Fibroblast of gingiva (primary cell): Measurements from ENCODE around the gene FOSL2.
A peak's percentile ranks its signal among the peaks of the same experiment; 100 is the strongest.

Experiments
- DNase-seq: peaks from one replicate; pipeline ENCODE4 v3.0.0-alpha.2; 2011; ENCODE audit warnings: low read depth

Gene FOSL2

DNA sequence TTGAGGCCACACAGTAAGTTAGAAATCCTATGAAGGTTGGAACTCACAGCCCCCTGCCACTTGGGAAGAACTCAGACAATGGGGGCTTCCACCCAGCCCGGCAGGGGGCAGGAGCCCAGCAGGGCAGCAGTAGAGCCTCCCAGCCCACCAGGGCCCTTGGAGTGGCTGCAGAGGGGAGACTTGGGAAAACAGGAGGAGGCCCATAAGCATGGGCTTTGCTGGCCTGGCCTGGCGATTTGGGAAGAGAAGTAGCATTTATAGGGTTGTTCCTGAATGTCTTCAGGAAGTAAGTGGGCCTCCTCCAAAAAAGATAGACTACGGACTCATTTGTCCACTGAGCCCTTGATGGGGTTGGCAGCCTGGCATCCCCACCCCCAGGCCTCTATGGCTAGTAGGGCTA is 17.4 kb upstream of the FOSL2 start:
- DNase-seq, result no peak

DNA sequence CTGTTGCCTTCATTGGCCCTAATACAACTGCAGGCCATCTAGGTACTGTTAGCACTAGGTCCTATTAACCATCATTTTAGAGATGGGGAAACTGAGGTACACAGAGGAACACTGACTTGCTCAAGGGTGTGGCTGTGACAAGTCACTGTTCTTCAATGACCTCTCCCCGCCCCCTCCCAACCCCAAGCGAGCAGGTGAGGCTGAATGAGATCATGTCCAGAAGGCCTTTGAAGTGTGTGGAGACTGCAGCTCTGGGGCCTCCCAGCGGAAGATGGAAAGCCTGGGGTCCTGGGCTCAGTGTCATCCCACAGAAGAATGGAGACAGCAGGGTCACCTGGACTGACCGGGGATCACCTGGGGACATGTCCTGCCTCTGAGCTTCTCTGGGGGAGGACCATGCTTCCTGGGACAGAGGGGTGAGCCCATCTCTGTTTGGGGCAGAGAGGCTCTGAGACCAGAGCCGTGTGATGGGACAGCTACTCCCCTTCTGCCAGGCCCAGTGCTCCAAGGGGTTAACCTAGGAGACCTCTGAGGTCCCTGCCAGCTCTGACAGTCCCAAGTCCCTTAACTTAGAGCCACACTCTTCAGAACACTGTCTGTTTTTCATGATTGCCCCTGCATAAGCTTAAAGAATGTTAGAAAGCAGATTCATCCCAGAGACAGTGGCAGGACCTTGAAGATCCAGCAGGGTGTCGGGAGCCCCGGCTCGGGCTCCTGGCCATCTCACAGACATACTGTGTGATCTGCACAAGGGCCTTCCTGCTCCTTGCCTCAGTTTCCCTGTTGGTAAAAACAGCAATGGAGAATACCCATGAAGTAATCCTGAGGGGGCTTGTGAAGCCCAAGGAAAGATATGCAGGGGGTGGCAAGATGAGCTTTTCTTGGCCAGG is 16.7 kb upstream of the FOSL2 start:
- no peak for DNase-seq

DNA sequence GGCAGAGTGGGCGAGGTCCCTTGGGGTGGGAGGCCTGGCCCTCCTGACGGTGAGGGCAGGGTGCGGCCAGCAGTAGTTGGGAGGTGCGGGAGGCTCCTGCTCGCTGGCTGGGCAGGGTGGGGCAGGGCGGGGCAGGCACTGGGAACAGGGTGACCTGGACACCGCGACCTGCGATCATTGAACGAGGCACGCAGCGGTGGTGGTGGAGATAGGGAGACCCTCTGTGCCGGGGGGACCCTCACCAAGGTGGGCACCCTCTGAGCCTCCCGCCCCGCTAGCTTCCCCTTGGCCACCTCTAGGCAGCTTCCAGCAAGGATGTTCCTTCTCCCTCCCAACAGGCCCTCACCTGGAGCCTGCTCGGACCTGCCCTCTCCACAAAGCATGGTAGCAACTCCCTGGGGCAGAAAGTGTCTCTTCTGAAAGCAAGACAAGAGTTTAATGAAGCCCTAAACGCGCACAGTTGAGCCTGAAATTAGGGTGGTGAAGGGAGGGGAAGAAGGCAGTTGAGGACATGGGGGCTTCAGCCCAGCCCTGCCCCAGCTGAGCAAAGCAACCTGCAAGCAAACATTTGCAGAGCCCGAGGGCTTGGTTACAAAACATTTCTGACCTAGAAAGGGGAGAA is 15.4 kb upstream of the FOSL2 start:
- no peak for DNase-seq

DNA sequence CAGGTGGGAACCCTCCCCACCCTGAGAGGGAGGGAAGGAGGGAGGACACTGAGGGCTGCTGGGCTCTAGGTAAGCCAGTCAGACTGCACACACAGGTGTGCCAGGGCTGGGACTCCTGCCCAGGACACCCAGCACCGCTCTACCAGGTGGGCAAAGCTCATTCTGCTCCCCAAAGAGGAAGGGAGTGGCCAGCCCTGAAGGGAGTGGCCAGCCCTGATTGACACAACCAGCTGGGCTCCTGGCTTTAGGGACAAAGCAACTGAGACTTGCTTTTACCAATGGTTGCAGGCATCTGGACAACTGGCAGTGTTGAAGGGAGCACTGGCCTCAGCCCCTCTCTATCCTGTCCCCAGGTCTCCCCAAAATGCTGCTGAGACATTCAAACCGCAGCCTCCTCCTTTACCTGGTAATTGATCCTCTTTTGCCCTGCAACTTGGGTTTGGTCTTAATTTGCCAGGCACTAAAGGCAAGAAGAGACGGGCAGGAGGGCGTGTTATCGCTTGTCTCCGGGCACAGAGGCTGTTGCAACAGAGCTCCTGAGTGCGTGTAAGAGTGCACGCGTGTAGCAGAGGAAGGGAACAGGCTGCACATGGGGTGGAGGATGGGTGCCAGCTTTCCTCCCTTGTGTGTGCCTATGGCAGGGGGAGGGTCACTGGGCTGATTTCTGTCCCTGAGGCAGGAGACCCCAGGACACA is 14.5 kb upstream of the FOSL2 start:
- no peak for DNase-seq

DNA sequence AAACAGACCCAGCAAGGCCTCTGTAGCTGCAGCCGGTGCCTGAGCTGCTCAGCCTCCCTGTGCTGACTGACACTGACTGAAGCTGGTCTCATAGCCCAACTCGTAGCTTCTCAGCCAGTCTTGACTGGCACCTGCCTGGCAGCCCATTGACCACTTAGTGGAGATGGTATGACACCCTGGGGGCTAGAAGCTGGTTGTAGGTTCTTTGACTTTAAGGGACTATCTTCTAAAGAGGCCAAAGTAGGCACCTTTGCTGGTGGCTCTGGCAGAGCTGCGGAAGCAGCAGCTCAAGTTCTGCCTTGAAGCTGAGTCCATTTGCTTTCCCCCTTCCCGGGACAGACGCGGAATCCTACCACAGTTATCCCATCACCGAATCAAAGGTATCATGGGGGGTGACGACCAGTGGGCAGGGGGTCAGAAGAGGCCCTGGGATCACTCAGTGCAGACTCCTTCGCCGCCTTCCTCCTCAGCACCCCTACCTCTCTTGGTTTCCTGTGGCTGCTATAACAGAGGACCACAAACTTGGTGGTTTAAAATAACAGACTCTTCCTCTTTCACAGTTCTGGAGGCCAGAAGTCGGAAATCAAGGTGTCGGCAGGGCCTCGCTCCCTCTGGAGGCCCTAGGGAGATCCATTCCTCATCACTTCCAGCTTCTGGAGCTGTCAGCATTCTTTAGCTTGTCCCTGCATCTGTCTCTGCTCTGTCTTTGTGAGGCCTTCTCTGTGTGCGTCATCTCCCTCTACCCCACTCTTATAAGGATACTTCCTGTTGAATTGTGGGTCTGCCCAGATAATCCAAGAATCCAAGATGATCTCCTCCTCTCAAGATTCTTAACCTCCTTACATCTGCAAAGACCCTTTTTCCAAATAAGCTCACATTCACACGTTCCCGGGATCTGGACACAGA is 13.7 kb upstream of the FOSL2 start:
- DNase-seq, result no peak

DNA sequence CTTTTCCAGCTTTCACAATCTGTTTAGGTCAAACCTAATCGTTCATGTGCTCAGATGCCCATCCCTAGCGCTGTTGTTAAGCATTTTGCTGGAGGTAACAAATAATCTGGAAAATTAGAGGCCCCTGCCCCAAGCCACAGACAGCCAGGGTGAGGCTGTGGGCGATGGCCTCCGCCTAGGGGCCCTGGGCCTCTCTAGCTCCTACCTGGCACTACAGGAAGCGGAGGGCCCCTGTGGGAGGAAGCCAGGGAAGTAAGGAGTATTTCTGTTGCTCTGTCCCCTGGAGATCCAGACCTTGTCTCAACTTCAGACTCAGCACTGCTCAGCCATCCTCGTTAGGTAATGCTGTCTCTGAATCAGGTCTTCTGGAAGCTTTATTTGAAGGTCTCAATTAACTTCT is 12.4 kb upstream of the FOSL2 start:
- DNase-seq, result no peak

DNA sequence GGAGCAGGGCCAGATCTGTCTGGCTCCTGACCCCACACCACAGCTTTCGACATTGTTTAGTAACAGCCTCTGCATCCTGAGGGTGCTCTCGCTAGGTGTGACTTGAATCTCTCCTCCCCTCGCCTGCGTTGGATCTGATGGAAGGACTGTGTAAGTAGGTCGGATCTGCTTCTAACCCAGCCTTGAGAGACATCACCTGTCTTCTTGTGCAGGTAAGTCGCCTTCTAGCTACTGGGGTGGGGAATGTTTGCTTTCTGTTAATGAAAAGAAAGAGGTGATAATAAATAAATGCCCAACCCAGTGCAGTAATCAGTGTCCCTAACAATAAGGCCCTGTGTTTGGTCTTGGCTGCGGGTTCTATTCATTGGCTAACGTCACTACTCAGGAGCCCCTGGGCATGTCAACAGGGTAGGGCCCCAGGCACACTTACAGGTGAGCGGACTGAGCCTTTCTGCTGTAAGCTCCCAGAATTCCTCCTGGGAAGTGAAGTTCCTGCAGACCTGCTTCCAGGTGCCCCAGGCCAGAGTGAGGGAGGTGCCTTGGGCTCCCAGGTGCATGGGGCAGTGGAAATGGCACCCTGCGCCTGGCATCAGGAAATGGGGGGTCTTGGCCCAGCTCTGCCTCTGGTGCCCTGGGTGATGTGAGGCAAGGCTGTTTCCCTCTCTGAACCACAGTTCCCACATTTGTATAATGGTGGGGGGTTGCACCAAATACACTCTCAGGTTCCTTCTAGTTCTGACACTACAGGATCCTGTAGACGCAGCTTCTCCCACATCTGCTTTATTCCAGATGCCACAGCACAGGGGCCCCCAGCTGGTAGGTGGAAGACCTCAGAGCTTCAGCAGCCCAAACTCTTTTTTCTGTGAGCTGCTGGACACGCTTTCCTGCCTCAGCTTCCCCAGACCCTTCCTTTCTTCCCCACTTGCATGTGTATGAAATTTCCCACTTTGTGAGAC is 11.2 kb upstream of the FOSL2 start:
- no peak for DNase-seq

DNA sequence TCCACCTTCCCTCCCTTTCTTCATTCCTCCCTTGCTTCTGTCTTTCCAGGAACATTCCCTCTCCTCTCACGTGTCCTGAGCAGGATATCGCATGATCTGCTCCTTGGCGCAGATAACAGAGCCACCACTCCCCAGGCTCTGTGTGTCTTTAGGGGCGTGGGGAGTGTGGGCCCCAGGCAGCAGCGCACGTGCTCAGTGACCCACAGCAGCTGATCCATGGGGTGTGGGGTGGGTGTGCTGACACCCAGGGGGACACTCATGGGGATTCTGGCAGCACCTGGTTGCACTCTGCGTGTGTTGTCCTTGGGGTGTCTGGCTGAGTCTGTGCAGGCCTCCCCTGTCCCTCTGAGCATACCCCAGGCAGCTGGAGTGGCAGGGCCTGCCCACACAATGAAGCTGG is 9.9 kb upstream of the FOSL2 start:
- no peak for DNase-seq

DNA sequence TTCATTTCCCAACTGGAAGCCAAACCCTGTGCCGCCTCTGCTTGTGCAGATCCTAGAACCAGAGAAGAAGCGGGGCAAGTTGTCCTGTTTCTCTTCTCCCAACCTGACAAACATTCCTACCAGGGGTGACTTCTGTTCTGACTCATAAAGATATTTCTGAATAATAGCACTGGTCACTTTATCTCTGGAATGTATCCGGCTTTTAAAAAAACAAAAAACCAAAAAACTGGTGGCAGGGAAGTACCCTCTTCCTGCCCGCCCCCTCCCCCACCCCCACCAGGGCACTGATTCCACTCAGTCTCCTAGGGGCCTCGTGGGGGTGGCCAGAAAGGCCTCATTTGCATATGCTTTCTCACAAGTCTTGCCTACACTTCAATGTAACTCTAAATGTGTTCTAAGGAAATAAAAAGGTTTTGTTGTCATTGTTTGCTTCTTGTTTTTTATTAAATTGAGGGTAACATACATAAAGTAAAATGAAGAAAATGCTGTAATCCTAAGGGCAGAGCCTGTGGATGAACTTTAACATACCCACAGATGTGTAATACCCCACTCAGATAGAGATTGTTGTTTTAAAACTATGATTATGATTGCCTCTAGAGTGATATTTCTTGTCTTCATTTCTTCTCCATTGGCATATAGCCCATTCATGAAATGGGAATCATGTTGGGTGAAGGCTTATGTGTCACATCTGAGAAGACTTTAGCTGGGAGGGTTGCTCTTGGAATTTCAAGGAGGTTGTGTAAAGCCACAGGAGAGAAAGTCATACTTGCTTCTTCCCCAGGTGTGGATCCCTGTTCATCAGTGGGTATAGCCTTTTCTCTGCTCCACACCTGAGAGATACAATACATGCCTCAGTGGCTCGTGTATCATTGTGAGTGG is 5.3 kb upstream of the FOSL2 start:
- DNase-seq, result no peak

DNA sequence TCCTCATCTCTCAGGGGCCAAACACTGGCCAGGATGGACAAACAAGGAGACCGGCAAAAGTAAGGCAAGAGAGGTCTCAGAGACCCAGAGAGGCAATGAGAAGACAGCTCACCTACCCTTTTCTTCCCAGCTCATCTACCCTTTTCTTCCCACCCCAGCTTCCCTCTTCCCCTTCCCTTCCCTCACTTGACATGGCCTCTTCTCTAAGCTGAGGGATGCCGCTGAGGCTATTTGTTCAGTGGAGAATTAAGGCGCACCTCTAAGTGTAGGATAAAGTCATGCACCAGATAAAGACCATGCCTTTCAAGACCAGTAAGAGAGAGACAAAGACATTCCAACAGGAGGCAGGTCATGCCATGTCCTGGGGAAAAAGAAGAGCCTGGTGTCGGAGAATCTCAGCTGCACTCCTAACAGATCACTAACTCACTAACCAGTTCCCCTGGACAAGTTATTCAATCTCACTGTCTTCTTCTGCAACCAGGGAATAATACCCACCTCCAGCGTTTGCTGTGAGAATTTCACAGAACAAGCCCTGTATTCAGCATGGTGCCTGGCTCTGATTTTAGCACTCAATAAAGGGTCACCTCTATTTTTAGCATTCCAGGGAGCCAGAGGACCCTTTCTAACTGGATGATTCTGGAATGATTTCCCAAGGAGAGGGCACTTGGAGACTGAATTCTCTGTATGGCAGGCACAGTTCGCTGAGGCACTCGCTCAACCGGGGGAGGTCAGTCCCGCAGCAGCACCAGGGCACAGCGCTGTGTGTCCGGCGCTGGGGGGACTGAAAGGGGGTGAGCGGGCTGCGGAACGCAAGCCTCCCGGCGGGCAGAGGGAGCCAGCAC is 3.0 kb upstream of the FOSL2 start:
- DNase-seq, result no peak

DNA sequence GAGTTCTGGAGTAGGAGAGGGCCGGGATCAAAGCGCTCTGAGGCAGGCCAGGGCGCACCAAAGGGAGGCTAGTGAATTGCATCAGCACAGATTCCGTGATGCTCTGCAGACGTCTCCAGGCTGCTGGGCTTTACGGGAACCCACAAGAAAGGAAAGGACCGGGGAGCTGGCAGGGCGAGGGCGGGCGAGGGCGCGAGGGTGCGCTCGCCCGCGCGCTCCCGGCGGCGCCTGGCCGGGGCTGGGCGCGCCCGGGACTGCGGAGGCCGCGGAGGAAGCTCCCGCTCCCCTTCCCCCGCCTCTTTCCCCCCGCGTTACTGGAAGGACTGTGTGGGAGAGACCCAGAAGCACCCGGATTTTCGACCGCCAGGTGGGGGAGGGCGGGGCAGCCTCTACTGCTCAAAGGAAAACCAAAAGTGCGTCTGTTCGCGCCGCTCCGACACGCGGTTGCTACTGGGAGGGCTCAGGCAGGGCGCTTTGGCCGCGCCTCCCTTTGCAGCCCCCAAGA is 2.4 kb upstream of the FOSL2 start:
- DNase-seq, result peak; percentile 97

DNA sequence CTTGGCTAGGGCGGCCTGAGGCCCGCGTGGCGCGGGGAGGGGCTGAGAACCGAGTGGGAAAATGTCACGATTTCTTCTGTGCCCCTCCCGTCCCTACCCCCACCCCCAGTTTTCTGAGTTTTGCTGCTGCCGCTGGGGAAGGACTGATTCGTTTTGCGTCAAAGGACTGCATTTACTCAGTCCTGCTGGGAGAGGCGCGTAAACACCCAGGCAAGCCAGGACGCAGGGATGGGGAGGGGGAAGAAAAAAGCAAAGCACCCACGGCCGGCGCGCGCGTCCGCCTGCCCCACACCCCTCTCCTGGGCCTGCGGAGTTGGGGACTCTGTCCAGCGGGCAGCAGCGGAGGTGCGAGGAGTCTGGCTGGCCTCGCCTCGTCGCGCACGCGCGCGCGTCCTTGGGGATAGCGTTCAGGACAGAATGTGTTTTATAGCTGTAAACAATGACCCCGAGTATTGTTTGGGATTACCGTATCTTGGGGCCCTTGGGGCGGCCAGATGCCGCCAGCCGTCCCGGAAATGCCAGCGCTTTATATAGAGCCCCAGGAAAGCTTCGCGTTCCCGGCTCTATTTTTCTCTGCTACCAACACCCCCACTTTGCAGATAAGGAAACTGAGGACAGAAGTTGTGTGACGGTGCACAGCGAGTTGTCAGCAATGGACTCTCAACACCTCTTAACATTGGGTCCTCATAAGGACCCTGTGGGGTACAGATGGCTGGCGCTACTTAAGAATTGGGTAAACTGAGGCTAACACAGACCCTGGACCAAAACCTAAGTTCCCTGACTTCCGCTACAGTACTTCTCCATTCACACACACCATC is 1.7 kb upstream of the FOSL2 start:
- peak; percentile 90 for DNase-seq

DNA sequence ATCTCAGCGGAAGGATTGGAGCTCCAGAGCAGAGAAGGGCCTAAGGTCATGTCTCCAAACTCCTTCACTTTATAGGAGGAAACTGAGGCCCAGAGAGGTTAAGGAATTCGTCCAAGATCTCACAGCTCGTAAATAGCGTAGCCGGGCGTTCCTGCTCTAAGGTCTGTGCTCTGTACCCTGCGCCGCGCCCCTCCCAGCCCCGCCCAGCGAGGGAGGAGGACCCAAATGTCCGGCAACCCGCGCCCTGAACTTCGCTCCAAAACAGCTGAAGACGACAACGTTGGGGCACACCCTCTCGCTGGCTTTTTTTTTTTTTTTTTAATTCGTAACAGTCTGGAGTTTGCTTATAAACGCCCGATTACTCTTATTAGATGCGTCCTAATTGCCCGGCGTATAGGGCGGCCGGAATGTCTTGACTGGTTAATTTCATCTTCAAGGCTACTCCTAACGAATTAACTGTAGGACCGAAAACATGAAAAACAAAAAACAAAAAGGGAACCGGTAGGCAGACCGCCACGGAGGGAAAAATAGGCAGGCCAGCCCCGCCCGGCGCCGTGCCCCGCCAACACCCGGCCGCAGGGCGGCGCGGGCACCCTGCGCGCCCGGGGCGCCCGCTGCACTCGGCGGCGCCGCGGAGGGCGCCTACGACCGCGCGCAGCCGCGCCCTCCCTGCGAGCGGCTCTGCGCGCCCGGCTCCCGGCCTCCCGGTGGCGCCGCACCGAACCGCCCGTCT is 928 bp upstream of the FOSL2 start:
- DNase-seq, result peak; percentile 98

DNA sequence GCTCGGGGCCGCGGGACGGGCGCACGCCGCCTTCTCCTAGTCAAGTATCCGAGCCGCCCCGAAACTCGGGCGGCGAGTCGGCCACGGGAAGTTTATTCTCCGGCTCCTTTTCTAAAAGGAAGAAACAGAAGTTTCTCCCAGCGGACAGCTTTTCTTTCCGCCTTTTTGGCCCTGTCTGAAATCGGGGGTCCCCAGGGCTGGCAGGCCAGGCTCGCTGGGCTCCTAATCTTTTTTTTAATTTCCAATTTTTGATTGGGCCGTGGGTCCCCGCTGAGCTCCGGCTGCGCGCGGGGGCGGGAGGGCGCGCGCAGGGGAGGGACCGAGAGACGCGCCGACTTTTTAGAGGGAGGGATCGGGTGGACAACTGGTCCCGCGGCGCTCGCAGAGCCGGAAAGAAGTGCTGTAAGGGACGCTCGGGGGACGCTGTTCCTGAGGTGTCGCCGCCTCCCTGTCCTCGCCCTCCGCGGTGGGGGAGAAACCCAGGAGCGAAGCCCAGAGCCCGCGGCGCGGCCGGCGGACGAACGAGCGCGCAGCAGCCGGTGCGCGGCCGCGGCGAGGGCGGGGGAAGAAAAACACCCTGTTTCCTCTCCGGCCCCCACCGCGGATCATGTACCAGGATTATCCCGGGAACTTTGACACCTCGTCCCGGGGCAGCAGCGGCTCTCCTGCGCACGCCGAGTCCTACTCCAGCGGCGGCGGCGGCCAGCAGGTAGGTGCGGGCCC is 617 bp downstream of the FOSL2 start:
- DNase-seq, result peak; percentile 76

DNA sequence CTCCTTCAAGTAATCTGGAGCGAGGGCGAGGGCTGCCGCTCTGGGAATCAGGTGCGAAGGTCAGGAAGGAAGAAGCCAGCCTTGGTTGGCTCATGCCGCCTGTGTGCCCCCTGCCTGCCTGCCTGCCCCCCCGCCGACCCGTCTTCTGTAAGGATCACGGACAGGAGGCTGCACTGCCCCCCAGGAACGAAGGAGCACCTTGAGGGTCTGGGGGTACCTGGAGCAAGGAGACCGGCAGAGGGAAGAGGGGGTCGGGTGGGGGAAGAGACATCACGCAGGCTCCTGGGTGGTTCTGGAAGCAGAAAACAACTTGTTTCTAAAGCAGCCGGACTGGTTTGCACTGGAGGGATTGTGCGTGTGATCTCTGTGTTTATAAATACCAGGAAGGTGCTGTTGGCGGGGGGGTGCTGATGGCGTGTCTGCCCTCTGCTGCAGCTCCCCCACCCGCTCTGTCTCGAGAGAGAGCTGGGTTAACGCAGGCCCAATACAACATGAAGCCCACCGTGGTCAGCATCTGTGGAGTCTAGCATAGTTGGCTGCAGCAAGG is 1.7 kb downstream of the FOSL2 start:
- DNase-seq, result peak; percentile 62

DNA sequence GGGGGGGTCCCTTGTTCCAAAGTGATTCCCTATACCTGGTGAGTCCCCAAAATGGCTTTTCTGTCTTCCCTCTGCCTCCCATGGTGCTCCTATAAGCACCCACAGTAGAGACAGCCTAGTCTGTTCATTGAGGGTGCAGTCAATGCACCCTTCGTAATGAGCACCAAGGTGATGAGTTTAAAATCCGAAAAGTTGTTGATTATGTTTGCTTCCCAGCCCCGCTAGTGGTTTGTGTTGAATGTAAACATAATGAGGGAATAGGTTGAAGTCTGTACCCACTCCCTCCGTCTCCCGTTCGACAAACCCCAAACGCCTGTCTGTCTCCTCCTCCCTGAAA is 2.3 kb downstream of the FOSL2 start:
- DNase-seq, result no peak
